ENCODE results near the gene CEP162. TPM values are rescaled to one million over a fixed set of nuclear protein-coding genes. Genes with fewer than 3 reads are reported as not detected.
"Not testable (repeated sequence)": the region's sequence is repeated elsewhere in the genome, so short reads cannot be mapped to it uniquely, and the experiment has no call there.

The CEP162 gene
- polyA plus RNA-seq, 1 donor = 5.2 TPM

- no peak for DNase-seq
Observed at GRCh38 chr6:84137989-84138575, 89.4 kb downstream of the CEP162 start.

DNA sequence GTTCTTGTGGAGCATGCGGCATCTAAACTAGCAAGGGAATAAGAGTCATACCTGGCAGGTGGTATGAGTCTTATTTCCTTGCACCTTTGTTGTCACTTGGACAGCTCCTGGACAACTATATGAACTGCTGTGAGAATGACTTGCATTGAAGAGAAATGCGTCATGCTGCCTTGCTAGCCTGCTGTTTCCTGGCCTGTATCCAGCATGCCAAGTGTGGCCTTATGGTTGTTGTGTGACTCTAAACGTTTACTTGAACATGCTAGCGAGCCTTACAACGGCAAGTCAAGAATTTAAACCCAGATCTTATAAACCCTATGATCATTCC is 90.4 kb downstream of the CEP162 start:
- no peak for DNase-seq

GRCh38 chr6:84136364-84137050 is 90.9 kb downstream of the CEP162 start:
- no peak for DNase-seq

GRCh38 chr6:84135291-84135690 is 92.2 kb downstream of the CEP162 start:
- DNase-seq = no peak

DNA sequence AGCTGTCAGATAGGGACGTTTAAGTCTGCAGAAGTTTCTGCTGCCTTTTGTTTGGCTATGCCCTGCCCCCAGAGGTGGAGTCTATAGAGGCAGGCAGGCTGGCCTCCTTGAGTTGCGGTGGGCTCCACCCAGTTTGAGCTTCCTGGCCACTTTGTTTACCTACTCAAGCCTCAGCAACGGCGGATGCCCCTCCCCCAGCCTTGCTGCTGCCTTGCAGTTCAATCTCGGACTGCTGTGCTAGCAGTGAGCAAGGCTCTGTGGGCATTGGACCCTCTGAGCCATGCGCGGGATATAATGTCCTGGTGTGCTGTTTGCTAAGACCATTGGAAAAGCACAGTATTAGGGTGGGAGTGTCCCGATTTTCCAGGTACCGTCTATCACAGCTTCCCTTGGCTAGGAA is 94.1 kb downstream of the CEP162 start:
- DNase-seq = not testable (repeated sequence)

- DNase-seq = not testable (repeated sequence)
Observed at GRCh38 chr6:84129588-84129987, 97.9 kb downstream of the CEP162 start.

DNA sequence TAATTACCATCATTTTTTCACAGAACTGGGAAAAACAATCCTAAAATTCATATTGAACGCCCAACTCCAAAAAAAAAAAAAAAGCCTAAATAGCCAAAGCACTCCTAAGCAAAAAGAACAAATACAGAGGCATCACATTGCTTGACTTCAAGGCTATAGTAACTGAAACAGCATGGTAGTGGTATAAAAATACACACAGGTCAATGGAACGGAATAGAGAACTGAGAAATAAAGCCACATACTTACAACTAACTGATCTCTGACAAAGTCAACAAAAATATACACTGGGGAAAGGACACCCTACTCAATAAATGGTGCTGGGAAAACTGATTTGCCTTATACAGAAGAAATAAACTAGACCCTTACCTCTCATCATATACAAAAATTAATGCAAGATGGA is 104.3 kb downstream of the CEP162 start:
- no peak for DNase-seq

GRCh38 chr6:84119277-84119676 is 108.2 kb downstream of the CEP162 start:
- DNase-seq = no peak

- no peak for DNase-seq
Observed at GRCh38 chr6:84118191-84118590, 109.3 kb downstream of the CEP162 start.

GRCh38 chr6:84114933-84115594 is 112.4 kb downstream of the CEP162 start:
- not testable (repeated sequence) for DNase-seq

DNA sequence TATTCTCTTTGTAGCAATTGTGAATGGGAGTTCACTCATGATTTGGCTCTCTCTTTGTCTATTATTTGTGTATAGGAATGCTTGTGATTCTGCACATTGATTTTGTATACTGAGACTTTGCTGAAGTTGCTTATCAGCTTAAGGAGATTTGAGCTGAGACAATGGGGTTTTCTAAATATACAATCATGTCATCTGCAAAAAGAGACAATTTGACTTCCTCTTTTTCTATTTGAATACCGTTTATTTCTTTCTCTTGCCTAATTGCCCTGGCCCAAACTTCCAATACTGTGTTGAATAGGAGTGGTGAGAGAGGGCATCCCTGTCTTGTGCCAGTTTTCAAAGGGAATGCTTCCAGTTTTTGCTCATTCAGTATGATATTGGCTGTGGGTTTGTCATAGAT is 116.1 kb downstream of the CEP162 start:
- not testable (repeated sequence) for DNase-seq

- DNase-seq = no peak
Observed at GRCh38 chr6:84107495-84107894, 119.9 kb downstream of the CEP162 start.

- not testable (repeated sequence) for DNase-seq
Observed at GRCh38 chr6:84105215-84105924, 122.1 kb downstream of the CEP162 start.

GRCh38 chr6:84103029-84103428 is 124.4 kb downstream of the CEP162 start:
- DNase-seq = no peak

DNA sequence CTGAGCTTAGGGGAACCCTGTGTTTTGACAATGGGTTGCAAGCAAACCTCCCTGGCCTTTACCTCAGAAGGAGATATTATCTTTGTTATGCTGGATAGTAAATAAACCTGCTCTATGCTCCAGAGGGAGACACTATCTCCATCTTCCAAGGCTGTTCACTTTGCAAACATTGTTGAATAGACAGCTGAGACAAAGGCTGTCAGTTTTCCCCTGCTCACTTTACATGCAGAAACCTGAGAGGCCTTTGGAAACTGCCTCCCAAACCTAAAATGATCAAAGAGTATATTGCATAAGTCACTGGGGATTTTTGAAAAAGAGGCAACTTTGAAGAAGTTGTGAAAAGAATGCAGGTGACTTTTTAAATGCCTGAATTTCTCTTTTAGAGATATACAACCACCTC is 132.3 kb downstream of the CEP162 start:
- DNase-seq = no peak

- no peak for DNase-seq
Observed at GRCh38 chr6:84093441-84094435, 133.7 kb downstream of the CEP162 start.

GRCh38 chr6:84089552-84089951 is 137.9 kb downstream of the CEP162 start:
- DNase-seq = no peak

- DNase-seq = no peak
Observed at GRCh38 chr6:84089081-84089480, 138.4 kb downstream of the CEP162 start.

GRCh38 chr6:84086545-84087429 is 140.7 kb downstream of the CEP162 start:
- DNase-seq = no peak

- no peak for DNase-seq
Observed at GRCh38 chr6:84086056-84086455, 141.4 kb downstream of the CEP162 start.

- DNase-seq = not testable (repeated sequence)
Observed at GRCh38 chr6:84084705-84085104, 142.7 kb downstream of the CEP162 start.
